PC-3 (cell line): ENCODE results near the gene DEFB132.
"Not testable (repeated sequence)": the region's sequence is repeated elsewhere in the genome, so short reads cannot be mapped to it uniquely, and the experiment has no call there.

Source experiments
- CTCF ChIP-seq: fragments of 300-600 bp; sonication (generic); conservative IDR thresholded peaks from 2 replicates; pipeline ENCODE4 v1.5.1; 2017; ENCODE audit warnings: antibody characterized with exemption, low read depth, mild to moderate bottlenecking, low read length
- EZH2 ChIP-seq: fragments of 300-600 bp; sonication (generic); IDR thresholded peaks from one replicate; pipeline ENCODE4 v1.6.1; 2017; ENCODE audit warnings: antibody characterized with exemption, mild to moderate bottlenecking, low read length; ENCODE audit not compliant: unreplicated experiment

GRCh38 chr20:253447-253846 is 4.1 kb upstream of the DEFB132 start:
- not testable (repeated sequence) for TF ChIP-seq EZH2, CTCF
